H1 (cell line): ENCODE measurements around the gene AGFG1. TPM values are rescaled to one million over a fixed set of nuclear protein-coding genes. Genes with fewer than 3 reads are reported as not detected.

ENCODE experiments used
- CTCF ChIA-PET: fragments of 300-600 bp; sonication (Branson Sonifier 250); formaldehyde crosslinking; loops from one replicate; lab custom pipeline; 2021; ENCODE audit not compliant: partially characterized antibody; lab: Charles Lee
- POLR2A ChIA-PET: fragments of 300-600 bp; sonication (Branson Sonifier 250); formaldehyde crosslinking; loops from one replicate; lab custom pipeline; 2021; ENCODE audit warnings: inconsistent platforms; ENCODE audit not compliant: partially characterized antibody; lab: Charles Lee
- DNase-seq, 2 experiments: peaks; one replicate each; pipeline versions ENCODE4 v3.0.0 to v3.0.0-alpha.2; 2010 to 2022; ENCODE audit warnings: low spot score in 2 of 2, low read depth in 1 of 2, mixed read lengths in 1 of 2
- FAIRE-seq: peaks from 2 replicates; lab custom pipeline; 2011; peaks lifted over from hg19 to GRCh38; lab: Jason Lieb, UNC
- H2AFZ ChIP-seq: 2 replicates; pipeline ENCODE4 v1.8.1; 2012; ENCODE audit warnings: low read length, inconsistent platforms
- H2AK5ac ChIP-seq: 2 replicates; pipeline ENCODE4 v1.6.1; 2013; ENCODE audit warnings: low read depth, low read length
- H2BK120ac ChIP-seq: replicated peaks from 2 replicates; pipeline ENCODE3; 2013; ENCODE audit warnings: low read depth, low read length, inconsistent platforms
- H2BK12ac ChIP-seq: 2 replicates; pipeline ENCODE4 v1.6.1; 2013; ENCODE audit warnings: low read depth, low read length
- H2BK15ac ChIP-seq: 2 replicates; pipeline ENCODE4 v1.6.1; 2013; ENCODE audit warnings: low read length
- H2BK20ac ChIP-seq: 2 replicates; pipeline ENCODE4 v1.6.1; 2013; ENCODE audit warnings: low read length
- H2BK5ac ChIP-seq: 2 replicates; pipeline ENCODE4 v1.6.1; 2013; ENCODE audit warnings: low read depth, low read length
- H3K14ac ChIP-seq: 2 replicates; pipeline ENCODE4 v1.6.1; 2013; ENCODE audit warnings: inconsistent platforms; ENCODE audit not compliant: insufficient read length
- H3K18ac ChIP-seq: 2 replicates; pipeline ENCODE4 v1.6.1; 2013; ENCODE audit warnings: low read length; ENCODE audit errors: extremely low read depth
- H3K23ac ChIP-seq: 2 replicates; pipeline ENCODE4 v1.6.1; 2013; ENCODE audit warnings: inconsistent platforms; ENCODE audit not compliant: insufficient read length
- H3K23me2 ChIP-seq: 2 replicates; pipeline ENCODE4 v1.6.1; 2013; ENCODE audit warnings: low read depth, low read length
- H3K27ac ChIP-seq: 2 replicates; pipeline ENCODE4 v1.6.1; 2011; ENCODE audit warnings: low read depth, low read length, inconsistent platforms
- H3K27me3 ChIP-seq, 4 experiments: replicated peaks in 1 of 4; 1 replicate in 1 of 4; 2 replicates in 3 of 4; pipeline versions ENCODE4 v1.6.1 to v1.8.1; 2011 to 2013; ENCODE audit warnings: low read length in 3 of 4, mild to moderate bottlenecking in 3 of 4, inconsistent platforms in 2 of 4, mixed read lengths in 2 of 4, moderate library complexity in 1 of 4; ENCODE audit not compliant: control insufficient read depth in 3 of 4, insufficient read depth in 3 of 4; ENCODE audit errors: extremely low read depth in 1 of 4
- H3K36me3 ChIP-seq, 4 experiments: 2 replicates each; pipeline versions ENCODE4 v1.6.1 to v1.8.1; 2011 to 2013; ENCODE audit warnings: mild to moderate bottlenecking in 4 of 4, low read length in 3 of 4, moderate library complexity in 2 of 4, control low read depth in 1 of 4, inconsistent platforms in 1 of 4; ENCODE audit not compliant: insufficient read depth in 4 of 4, control insufficient read depth in 2 of 4
- H3K4ac ChIP-seq: replicated peaks from 2 replicates; pipeline ENCODE3; 2013; ENCODE audit warnings: low read length, low read depth, mixed read lengths, inconsistent platforms; ENCODE audit not compliant: insufficient read length
- H3K4me1 ChIP-seq, 4 experiments: replicated peaks in 1 of 4; 1 replicate in 1 of 4; 2 replicates in 3 of 4; pipeline versions ENCODE4 v1.6.1 to v1.8.1; 2011 to 2013; ENCODE audit warnings: low read length in 3 of 4, inconsistent platforms in 2 of 4, mixed read lengths in 1 of 4; ENCODE audit not compliant: insufficient read depth in 4 of 4, control insufficient read depth in 3 of 4
- H3K4me2 ChIP-seq, 2 experiments: 2 replicates each; pipeline versions ENCODE4 v1.6.1 to v1.8.1; 2011 to 2013; ENCODE audit warnings: low read depth in 2 of 2, low read length in 2 of 2, control low read depth in 1 of 2, inconsistent platforms in 1 of 2, mild to moderate bottlenecking in 1 of 2; ENCODE audit not compliant: insufficient read depth in 1 of 2
- H3K4me3 ChIP-seq, 4 experiments: fragments of 200-600, 300-600 bp in 1 of 4; sonication (generic), shearing (Covaris generic), sonication (Bioruptor Twin) in 1 of 4; 2 replicates each; pipeline versions ENCODE4 v1.5.1 to v1.8.1; 2011 to 2016; ENCODE audit warnings: low read length in 4 of 4, low read depth in 3 of 4, control low read depth in 2 of 4, inconsistent platforms in 2 of 4, mild to moderate bottlenecking in 2 of 4, mixed read lengths in 1 of 4, moderate library complexity in 1 of 4; ENCODE audit not compliant: insufficient read depth in 2 of 4; ENCODE audit errors: extremely low read depth in 1 of 4
- H3K56ac ChIP-seq: replicated peaks from 2 replicates; pipeline ENCODE3; 2013; ENCODE audit warnings: low read depth, mild to moderate bottlenecking, mixed read lengths, low read length, inconsistent platforms; ENCODE audit not compliant: insufficient read length
- H3K79me1 ChIP-seq: 2 replicates; pipeline ENCODE4 v1.6.1; 2013; ENCODE audit warnings: low read depth, low read length, control low read depth
- H3K79me2 ChIP-seq, 2 experiments: 2 replicates each; pipeline versions ENCODE4 v1.6.1 to v1.8.1; 2012 to 2013; ENCODE audit warnings: low read length in 2 of 2, mild to moderate bottlenecking in 2 of 2, inconsistent platforms in 1 of 2; ENCODE audit not compliant: insufficient read depth in 2 of 2, control insufficient read depth in 1 of 2
- H3K9ac ChIP-seq, 4 experiments: replicated peaks in 1 of 4; 1 replicate in 1 of 4; 2 replicates in 3 of 4; pipeline versions ENCODE4 v1.6.1 to v1.8.1; 2011 to 2013; ENCODE audit warnings: low read depth in 3 of 4, low read length in 3 of 4, control low read depth in 2 of 4, mild to moderate bottlenecking in 2 of 4, moderate library complexity in 2 of 4, inconsistent platforms in 1 of 4; ENCODE audit errors: extremely low read depth in 1 of 4
- H3K9me3 ChIP-seq, 2 experiments: 2 replicates each; pipeline versions ENCODE4 v1.6.1 to v1.8.1; 2012 to 2013; ENCODE audit warnings: mild to moderate bottlenecking in 2 of 2, moderate library complexity in 2 of 2, control low read depth in 1 of 2, inconsistent platforms in 1 of 2, low read depth in 1 of 2, low read length in 1 of 2, mixed read lengths in 1 of 2; ENCODE audit not compliant: insufficient read depth in 2 of 2
- H4K20me1 ChIP-seq, 2 experiments: replicated peaks in 1 of 2; 2 replicates each; pipeline versions ENCODE3 to v1.8.1; 2011 to 2013; ENCODE audit warnings: inconsistent platforms in 2 of 2, low read length in 2 of 2, mild to moderate bottlenecking in 1 of 2; ENCODE audit not compliant: insufficient read depth in 2 of 2, control insufficient read depth in 1 of 2
- H4K5ac ChIP-seq: 2 replicates; pipeline ENCODE4 v1.6.1; 2013; ENCODE audit warnings: low read length, low read depth, mixed read lengths, inconsistent platforms; ENCODE audit not compliant: insufficient read length
- H4K8ac ChIP-seq: 2 replicates; pipeline ENCODE4 v1.8.0; 2013; ENCODE audit warnings: mild to moderate bottlenecking, moderate library complexity, low read length, inconsistent platforms; ENCODE audit not compliant: insufficient read depth; ENCODE audit errors: extremely low read depth
- H4K91ac ChIP-seq: replicated peaks from 2 replicates; pipeline ENCODE3; 2013; ENCODE audit warnings: low read length, mixed read lengths, inconsistent platforms; ENCODE audit not compliant: insufficient read length
- CBX8 ChIP-seq: fragments of 300-800, 300-1000 bp; sonication (generic); IDR thresholded peaks from 2 replicates; pipeline ENCODE4 v1.7.1; 2016; ENCODE audit warnings: low read depth, low read length, borderline replicate concordance
- GTF2F1 ChIP-seq: IDR thresholded peaks from 2 replicates; pipeline ENCODE4 v1.6.1; 2012; ENCODE audit warnings: low read depth, low read length, improper control_type of control experiment, borderline replicate concordance
- NANOG ChIP-seq: IDR thresholded peaks from 2 replicates; pipeline ENCODE4 v1.6.1; 2011; ENCODE audit warnings: low read length, low read depth, mild to moderate bottlenecking, inconsistent platforms; ENCODE audit not compliant: insufficient read depth, poor library complexity, severe bottlenecking
- POU5F1 ChIP-seq: IDR thresholded peaks from 2 replicates; pipeline ENCODE4 v1.6.1; 2011; ENCODE audit warnings: low read depth, mild to moderate bottlenecking, low read length, moderate library complexity
- WGBS, 2 experiments: shearing (Covaris generic) in 1 of 2; methylation state at CpG; one replicate each; pipeline versions ENCODE4 v1.1.6 to v1.1.7; 2013 to 2015; ENCODE audit warnings: low lambda C conversion rate in 2 of 2, mixed read lengths in 2 of 2, inconsistent platforms in 1 of 2, low coverage in 1 of 2, missing lambda C conversion rate in 1 of 2; ENCODE audit not compliant: insufficient replicate concordance in 2 of 2, insufficient coverage in 1 of 2, insufficient read length in 1 of 2; ENCODE audit errors: extremely low coverage in 1 of 2, missing lambda C conversion rate in 1 of 2; 5-methylcytosine and 5-hydroxymethylcytosine counted together
- polyA plus RNA-seq, 7 experiments: library from polyadenylated mRNA; depleted of rRNA in 3 of 7; stranded (reverse) in 5 of 7; unstranded in 2 of 7; fragments of >200 nt in 5 of 7; fragments of 200-250 nt in 2 of 7; gene quantifications; 1 replicate in 5 of 7; 2 replicates in 1 of 7; 4 replicates in 1 of 7; pipeline versions ENCODE4 v1.2.1 to v1.2.3, GENCODE V29; 2011 to 2013; ENCODE audit warnings: missing spikeins in 2 of 7, mixed read lengths in 2 of 7
- total RNA-seq: library from RNA; stranded (reverse); fragmentation: NEBNext Ultra II Directional; extraction: Animal tissue kit (Norgen Biotek cat#: 25700); gene quantifications from 2 replicates; pipeline ENCODE4 v1.2.1, GENCODE V29; 2021
- TF ChIP-seq, protein P1 (sequence below): IDR thresholded peaks from 2 replicates; pipeline ENCODE4 v1.6.1; 2012; ENCODE audit warnings: low read length, inconsistent platforms

AGFG1 gene
- total and polyA plus RNA-seq, 2 of the 8 experiments (the other 6 are each of a cell fraction or from before 2014, with no cell fraction given), result 102 to 147 TPM

DNA sequence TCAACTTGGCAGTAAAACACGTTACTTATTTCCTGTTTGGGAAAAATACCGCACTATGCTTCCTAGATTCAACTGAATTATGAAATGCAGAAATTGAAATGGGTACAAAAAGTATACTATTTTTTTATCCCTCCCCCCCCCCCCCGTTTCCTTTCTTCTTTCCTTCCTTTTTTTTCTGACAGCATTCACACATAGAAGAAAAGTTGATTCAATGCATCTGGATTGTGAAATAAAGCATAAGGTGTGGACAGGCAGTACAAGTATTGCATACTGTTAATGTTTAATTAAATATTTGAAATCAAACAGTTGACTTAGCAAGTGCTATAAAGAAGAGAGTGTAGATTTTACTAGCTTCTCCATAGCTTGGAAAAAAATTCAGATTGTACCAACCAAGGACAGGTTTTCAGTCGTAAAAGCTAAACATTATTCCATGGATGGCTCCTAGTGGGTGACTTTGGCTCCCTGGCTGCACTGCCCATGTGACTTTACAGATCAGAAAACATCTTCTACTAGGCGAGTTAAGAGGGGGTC lies 21.6 kb upstream of the AGFG1 start:
- Histone ChIP-seq H3K27me3 (no peaks in the 10 kb centered on the region), H3K9me3 (no peaks in the 10 kb centered on the region), H2BK15ac (no peak overlapping the region), H4K5ac (no peak overlapping the region), H2AK5ac (no peak overlapping the region), H4K8ac (no peak overlapping the region), H4K91ac (no peak overlapping the region), H3K79me1 (no peaks in the 10 kb centered on the region), H3K4me1 (peaks cover 0 to 3% (median 0%) of the 10 kb centered on the region in 4 experiments; a peak in 3 of 7 replicates), H3K4me2 (no peak overlapping the region), H3K56ac (no peak overlapping the region), H3K27ac (no peak overlapping the region), H3K36me3 (no peaks in the 10 kb centered on the region), H3K4ac (no peak overlapping the region), H3K23me2 (no peaks in the 10 kb centered on the region), H4K20me1 (no peaks in the 10 kb centered on the region), H3K9ac (no peak overlapping the region), H2BK5ac (no peak overlapping the region), H3K23ac (no peak overlapping the region), H3K4me3 (no peak overlapping the region), H2AFZ (no peak overlapping the region), H3K79me2 (no peaks in the 10 kb centered on the region), H2BK20ac (no peak overlapping the region), H3K18ac (no peak overlapping the region), H2BK12ac (no peak overlapping the region), H3K14ac (no peak overlapping the region), H2BK120ac (no peak overlapping the region)
- CTCF ChIA-PET, result no interaction called here
- FAIRE-seq, result no peak
- no peak for TF ChIP-seq NANOG
- no peak for TF ChIP-seq POU5F1
- TF ChIP-seq, protein P1, sequence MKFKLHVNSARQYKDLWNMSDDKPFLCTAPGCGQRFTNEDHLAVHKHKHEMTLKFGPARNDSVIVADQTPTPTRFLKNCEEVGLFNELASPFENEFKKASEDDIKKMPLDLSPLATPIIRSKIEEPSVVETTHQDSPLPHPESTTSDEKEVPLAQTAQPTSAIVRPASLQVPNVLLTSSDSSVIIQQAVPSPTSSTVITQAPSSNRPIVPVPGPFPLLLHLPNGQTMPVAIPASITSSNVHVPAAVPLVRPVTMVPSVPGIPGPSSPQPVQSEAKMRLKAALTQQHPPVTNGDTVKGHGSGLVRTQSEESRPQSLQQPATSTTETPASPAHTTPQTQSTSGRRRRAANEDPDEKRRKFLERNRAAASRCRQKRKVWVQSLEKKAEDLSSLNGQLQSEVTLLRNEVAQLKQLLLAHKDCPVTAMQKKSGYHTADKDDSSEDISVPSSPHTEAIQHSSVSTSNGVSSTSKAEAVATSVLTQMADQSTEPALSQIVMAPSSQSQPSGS, result no peak
- TF ChIP-seq GTF2F1, result no peak
- no peak for TF ChIP-seq CBX8
- DNase-seq, result no peak
- POLR2A ChIA-PET, result interaction anchor here (1.0 kb wide), 1 partner anchor 14 kb away, joined by 3 read pairs; no protein-coding TSS in a partner anchor
- 78% methylated on average over 4 of the region's 5 CpGs; no CpG with 5 or more reads in 1 of the 2 experiments for WGBS, 2 experiments
